A673 (cell line): ENCODE measurements around the gene ACACA.

Experiments used
- CTCF ChIP-seq: fragments of 300-800, 200-600 bp; sonication (generic); conservative IDR thresholded peaks from 2 replicates; pipeline ENCODE4 v1.5.1; 2017; ENCODE audit warnings: low read depth, mild to moderate bottlenecking, antibody characterized with exemption, low read length, moderate library complexity, mixed read lengths
- EZH2 ChIP-seq: fragments of 200-600 bp; sonication (generic); IDR thresholded peaks from 2 replicates; pipeline ENCODE4 v1.6.1; 2017; ENCODE audit warnings: borderline replicate concordance, low read depth, mild to moderate bottlenecking, mixed read lengths, antibody characterized with exemption, low read length; ENCODE audit not compliant: poor library complexity, severe bottlenecking

- TF ChIP-seq CTCF: no peak
- no peak for TF ChIP-seq EZH2
Observed at GRCh38 chr17:37361543-37361942, 45.1 kb downstream of the ACACA start.
